Measurements from ENCODE around the gene KDM8. TPM values are rescaled to one million over a fixed set of nuclear protein-coding genes. Genes with fewer than 3 reads are reported as not detected.
A peak's percentile ranks its signal among the peaks of the same experiment; 100 is the strongest.

Gene KDM8
- total RNA-seq, 1 donor from 2014 or later = 14.5 TPM

DNA sequence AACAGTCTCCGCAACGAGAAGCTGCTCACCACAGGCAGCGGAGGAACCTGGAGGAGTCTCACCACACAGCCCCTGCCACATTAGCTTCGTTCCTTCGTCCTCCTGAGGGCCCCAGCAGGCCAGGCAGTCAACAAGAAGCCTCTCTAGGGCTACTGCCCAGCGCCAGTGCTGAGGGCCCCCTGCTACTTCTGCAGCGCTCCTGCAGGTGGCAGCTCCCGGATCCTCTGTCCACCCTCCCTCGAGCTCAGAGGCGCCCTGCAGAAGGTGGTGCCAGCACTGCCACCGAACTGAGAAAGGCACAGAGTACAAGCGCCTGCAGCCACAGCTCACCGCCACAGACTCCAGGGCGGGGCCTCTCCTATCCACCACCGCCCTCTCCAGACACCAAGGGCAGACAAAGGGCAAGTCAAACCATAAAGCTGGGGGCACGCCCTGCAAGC, 27.3 kb downstream of the KDM8 start:
- H3K4me1 Mint-ChIP-seq (ENCODE audit: low read depth) = peaks cover 59% of the 10 kb centered on the region

DNA sequence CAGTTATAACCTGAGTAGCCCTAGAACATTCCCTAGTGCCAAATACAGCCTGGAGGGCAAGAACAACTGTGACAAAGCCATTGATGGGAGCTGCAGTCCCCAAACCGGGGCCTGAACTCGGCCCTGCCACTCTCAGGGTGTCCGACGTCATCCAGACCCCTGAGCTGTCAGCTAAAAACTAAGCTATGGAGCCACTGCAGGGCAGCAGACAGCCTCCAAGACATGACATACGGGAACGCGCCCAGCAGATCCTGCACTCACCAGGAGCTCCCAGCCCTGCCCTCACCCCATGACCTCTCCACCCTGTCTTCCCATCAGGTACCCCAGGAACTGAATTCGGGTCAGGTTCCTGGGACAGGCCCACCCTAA, 28.4 kb downstream of the KDM8 start:
- no peak for DNase-seq (ENCODE audit: low spot score)
- intact Hi-C loops (cut with micrococcal nuclease) = loop anchor here (10.0 kb wide), 1 partner anchor 1977 kb away; the partner anchor contains the start of gene ZKSCAN2
- Mint-ChIP-seq H3K27ac (peak overlapping the region; percentile 93), H3K36me3 (ENCODE audit: low read depth) (peaks cover 38% of the 10 kb centered on the region), H3K27me3 (ENCODE audit: insufficient read depth) (no peaks in the 10 kb centered on the region), H3K4me3 (peak overlapping the region; percentile 79), H3K9me3 (no peaks in the 10 kb centered on the region), H3K4me1 (ENCODE audit: low read depth) (peaks cover 58% of the 10 kb centered on the region)

More for the DNA sequence above, 27.3 kb downstream of the KDM8 start:
- Mint-ChIP-seq H3K27me3 (ENCODE audit: insufficient read depth) (no peaks in the 10 kb centered on the region), H3K9me3 (no peaks in the 10 kb centered on the region), H3K27ac (peak overlapping the region; percentile 61), H3K36me3 (ENCODE audit: low read depth) (peaks cover 44% of the 10 kb centered on the region), H3K4me3 (peak overlapping the region; percentile 58)
- DNase-seq (ENCODE audit: low spot score) = peak; percentile 58
- intact Hi-C loops (cut with micrococcal nuclease) = loop anchor here (10.0 kb wide), 1 partner anchor 1976 kb away; the partner anchor contains the start of gene ZKSCAN2

DNA sequence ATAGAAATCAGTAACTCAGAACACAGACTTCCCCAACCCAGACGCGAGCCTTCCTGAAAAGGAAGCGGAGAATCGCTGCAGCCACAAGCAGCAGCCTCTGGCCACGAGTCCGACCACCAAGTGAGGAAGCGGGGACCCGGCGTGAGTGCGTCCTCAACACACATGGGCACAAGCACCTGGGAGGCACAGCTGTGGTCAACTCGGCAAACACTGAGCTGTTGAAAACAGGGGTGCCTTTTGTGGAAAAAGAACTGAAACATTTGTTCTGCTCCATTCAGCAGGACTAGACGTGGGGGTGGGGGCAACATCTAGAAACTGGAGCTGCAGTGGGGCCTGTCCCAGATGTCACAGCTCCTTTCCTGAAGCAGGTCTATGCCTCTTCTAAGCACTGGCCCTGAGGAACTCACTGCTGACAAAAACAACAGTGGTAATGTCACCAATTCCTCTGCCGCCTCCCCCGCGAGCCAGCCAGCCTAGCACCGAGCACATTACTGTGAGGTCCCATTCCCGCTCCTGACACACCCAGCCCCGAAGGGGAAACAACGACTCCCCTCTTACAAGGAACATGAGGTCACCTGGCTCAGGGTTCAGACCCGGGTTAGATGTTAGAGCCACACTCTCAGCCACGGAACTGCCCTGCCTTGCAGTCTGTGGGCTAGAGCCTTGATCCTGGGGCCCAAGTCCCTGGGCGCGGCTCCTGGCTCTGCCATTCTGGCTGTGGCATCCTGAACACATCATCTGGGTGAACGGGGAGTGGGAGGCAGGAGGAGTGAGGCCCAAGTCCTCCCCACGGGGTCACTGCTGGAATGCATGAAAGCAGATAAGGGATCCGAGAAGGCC, 29.0 kb downstream of the KDM8 start:
- no peak for DNase-seq (ENCODE audit: low spot score)
- Mint-ChIP-seq H3K4me3 (peak overlapping the region; percentile 79), H3K27me3 (ENCODE audit: insufficient read depth) (no peaks in the 10 kb centered on the region), H3K9me3 (no peaks in the 10 kb centered on the region), H3K4me1 (ENCODE audit: low read depth) (peaks cover 64% of the 10 kb centered on the region), H3K36me3 (ENCODE audit: low read depth) (peaks cover 35% of the 10 kb centered on the region), H3K27ac (peak overlapping the region; percentile 93)
- intact Hi-C loops (cut with micrococcal nuclease) = loop anchor here (10.0 kb wide), 1 partner anchor 1977 kb away; the partner anchor contains the start of gene ZKSCAN2

DNA sequence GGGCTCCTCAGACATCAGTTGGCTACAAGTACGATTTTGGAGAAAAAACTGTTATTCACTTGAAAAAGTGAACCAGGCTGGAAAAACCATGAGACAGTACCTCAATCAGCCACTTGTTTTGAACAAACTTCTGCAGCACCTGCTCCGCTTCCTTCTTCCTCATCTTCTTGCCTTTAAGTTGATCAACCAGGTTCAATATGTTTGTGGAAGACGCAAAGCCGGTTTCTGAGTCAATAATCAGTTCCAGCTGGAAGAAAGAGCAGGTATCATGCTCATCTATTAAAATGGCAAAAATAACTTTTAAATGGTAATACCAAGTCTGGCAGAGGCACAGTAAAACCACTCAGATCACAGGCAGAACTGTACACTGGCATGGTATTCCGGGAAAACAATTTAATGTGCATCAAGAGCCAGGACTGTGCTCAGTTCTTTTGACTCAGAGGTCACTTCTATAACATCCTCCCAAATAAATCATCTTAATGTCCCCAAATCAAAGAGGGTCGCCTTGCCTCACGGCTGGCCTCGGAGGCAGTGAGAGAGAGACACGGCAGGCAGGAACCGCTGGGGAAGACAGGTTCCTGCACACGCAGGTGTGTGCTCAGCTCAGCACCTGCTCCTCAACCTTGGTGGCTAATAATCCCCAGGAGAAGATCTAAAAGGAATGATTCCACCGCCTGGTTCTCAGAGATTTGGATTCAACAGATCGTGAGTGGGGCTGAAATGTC, 29.7 kb downstream of the KDM8 start:
- Mint-ChIP-seq H3K4me1 (ENCODE audit: low read depth) (peaks cover 72% of the 10 kb centered on the region), H3K9me3 (no peaks in the 10 kb centered on the region), H3K4me3 (peak overlapping the region; percentile 79), H3K36me3 (ENCODE audit: low read depth) (peaks cover 35% of the 10 kb centered on the region), H3K27ac (peak overlapping the region; percentile 63), H3K27me3 (ENCODE audit: insufficient read depth) (no peaks in the 10 kb centered on the region)
- DNase-seq (ENCODE audit: low spot score) = no peak
- intact Hi-C loops (cut with micrococcal nuclease) = loop anchor here (10.0 kb wide), 1 partner anchor 1978 kb away; the partner anchor contains the start of gene ZKSCAN2

DNA sequence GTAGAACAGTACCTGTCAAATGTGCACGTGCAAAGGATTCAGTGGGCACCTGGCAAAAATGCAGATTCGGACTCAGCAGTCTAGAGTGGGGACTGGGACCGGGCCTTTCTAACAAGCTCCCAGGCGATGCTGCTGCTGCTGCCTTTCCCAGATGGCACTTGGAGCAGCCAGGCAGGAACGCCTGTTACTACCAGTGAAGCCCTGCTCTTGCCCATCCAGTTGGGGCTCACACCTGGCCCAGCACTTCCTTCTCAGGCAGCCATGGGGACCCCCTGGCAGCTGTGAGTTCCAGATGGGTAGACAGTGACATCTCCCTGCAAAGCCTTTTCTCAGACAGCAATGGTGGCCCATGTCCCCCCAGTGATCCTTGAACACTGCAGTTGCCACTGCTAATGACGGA, 30.4 kb downstream of the KDM8 start:
- intact Hi-C loops (cut with micrococcal nuclease) = loop anchor here (10.0 kb wide), 1 partner anchor 1979 kb away; the partner anchor contains the start of gene ZKSCAN2
- H3K27ac Mint-ChIP-seq = peak overlapping the region; percentile 99
- H3K4me1 Mint-ChIP-seq (ENCODE audit: low read depth) = peaks cover 79% of the 10 kb centered on the region
- no peaks in the 10 kb centered on the region for H3K27me3 Mint-ChIP-seq (ENCODE audit: insufficient read depth)
- no peak for DNase-seq (ENCODE audit: low spot score)
- H3K4me3 Mint-ChIP-seq = no peak overlapping the region
- peaks cover 36% of the 10 kb centered on the region for H3K36me3 Mint-ChIP-seq (ENCODE audit: low read depth)
- no peaks in the 10 kb centered on the region for H3K9me3 Mint-ChIP-seq

DNA sequence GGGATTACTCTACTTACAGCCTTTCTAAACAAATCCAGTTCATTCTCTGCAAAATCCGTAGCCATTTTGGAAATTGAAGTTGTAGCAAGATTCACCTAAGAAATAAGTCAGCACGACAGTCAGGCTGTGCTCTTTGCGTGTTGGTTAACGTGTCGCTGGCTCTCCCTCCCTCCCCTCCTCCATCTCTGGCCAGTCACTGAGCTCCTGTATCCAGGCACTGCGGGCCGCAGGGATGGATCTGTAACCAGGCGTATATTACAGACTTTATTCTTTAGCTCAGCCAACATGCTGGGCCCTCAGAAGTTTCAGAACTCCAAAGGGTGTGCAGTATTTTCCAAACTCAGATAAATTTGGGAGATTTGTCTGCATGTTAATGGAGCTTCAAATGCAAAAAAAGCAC, 30.8 kb downstream of the KDM8 start:
- Mint-ChIP-seq H3K36me3 (ENCODE audit: low read depth) (peaks cover 36% of the 10 kb centered on the region), H3K27ac (peak overlapping the region; percentile 99), H3K27me3 (ENCODE audit: insufficient read depth) (no peaks in the 10 kb centered on the region), H3K9me3 (no peaks in the 10 kb centered on the region), H3K4me1 (ENCODE audit: low read depth) (peaks cover 81% of the 10 kb centered on the region), H3K4me3 (no peak overlapping the region)
- DNase-seq (ENCODE audit: low spot score) = no peak
- intact Hi-C loops (cut with micrococcal nuclease) = loop anchor here (10.0 kb wide), 1 partner anchor 1979 kb away; the partner anchor contains the start of gene ZKSCAN2

DNA sequence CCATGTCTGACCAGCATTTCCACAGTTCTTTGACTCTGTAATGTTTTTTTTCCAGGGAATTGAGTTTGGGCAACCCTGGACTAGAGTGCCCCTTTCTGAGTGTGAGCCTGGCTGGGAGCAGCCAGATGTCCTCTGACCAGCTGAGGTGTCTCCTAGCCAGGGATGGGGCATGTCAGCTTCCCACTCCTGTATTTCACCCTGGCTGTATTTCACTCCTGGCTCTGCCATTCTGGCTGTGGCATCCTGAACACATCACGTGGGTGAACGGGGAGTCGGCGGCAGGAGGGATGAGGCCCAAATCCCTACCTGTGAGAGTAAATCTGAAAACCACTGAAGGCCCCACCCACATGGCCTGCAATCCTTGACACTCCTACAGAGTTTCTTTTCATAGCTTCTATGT, 31.3 kb downstream of the KDM8 start:
- Mint-ChIP-seq H3K36me3 (ENCODE audit: low read depth) (peaks cover 36% of the 10 kb centered on the region), H3K9me3 (no peaks in the 10 kb centered on the region), H3K4me3 (peak overlapping the region; percentile 82), H3K27ac (peak overlapping the region; percentile 99), H3K4me1 (ENCODE audit: low read depth) (peaks cover 85% of the 10 kb centered on the region), H3K27me3 (ENCODE audit: insufficient read depth) (no peaks in the 10 kb centered on the region)
- DNase-seq (ENCODE audit: low spot score) = no peak
- intact Hi-C loops (cut with micrococcal nuclease) = loop anchor here (1.0 to 10.0 kb wide), 9 partner anchors 31 to 1980 kb away; partner anchors contain the start of genes KDM8 and ZKSCAN2

DNA sequence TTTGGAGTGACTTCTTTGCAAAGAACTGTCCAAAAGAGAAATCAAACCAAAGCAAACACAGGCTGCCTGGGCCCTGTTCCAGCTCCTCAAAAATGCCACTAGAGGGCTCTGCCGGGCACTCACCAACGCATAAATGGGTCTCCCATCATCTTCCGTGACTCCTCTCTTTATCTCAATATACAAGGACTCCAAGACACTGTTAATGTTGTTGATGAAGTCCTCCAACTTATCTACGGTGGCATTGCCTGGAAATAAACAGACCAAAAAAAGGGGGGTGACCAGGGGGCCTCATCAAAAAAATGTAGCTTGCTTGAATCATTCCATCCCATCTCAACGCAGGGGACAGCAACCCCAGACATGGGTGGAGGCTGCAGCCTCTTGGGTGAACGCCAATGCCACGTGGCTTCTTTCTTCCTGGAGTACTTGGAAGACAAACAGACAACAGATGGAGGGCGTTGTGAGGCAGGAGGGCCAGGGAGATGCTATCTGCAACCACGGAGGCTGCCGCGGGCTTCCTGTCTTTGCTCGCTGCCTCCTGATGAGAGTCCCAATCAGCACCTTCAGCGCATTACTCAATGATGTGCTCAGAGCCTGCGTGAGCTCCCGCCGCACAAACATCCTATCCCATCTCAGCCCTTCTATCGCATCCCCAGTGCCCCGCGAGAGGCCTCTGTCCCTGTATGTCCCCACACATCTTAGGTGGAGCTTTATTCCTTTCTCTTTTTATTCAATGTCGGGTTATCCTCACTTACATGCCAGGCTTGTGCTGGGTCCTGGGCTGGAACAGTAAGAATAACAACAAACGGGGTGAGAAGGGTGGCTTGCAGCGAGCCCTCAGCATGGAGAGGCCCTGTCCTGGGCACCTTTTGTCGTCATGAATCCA, 32.0 kb downstream of the KDM8 start:
- H3K36me3 Mint-ChIP-seq (ENCODE audit: low read depth) = peaks cover 38% of the 10 kb centered on the region
- no peaks in the 10 kb centered on the region for H3K27me3 Mint-ChIP-seq (ENCODE audit: insufficient read depth)
- peak; percentile 88 for DNase-seq (ENCODE audit: low spot score)
- peak overlapping the region; percentile 99 for H3K27ac Mint-ChIP-seq
- H3K4me3 Mint-ChIP-seq = peak overlapping the region; percentile 82
- H3K4me1 Mint-ChIP-seq (ENCODE audit: low read depth) = peaks cover 90% of the 10 kb centered on the region
- no peaks in the 10 kb centered on the region for H3K9me3 Mint-ChIP-seq
- intact Hi-C loops (cut with micrococcal nuclease) = loop anchor here (1.0 to 10.0 kb wide), 9 partner anchors 32 to 1980 kb away; partner anchors contain the start of genes KDM8 and ZKSCAN2

DNA sequence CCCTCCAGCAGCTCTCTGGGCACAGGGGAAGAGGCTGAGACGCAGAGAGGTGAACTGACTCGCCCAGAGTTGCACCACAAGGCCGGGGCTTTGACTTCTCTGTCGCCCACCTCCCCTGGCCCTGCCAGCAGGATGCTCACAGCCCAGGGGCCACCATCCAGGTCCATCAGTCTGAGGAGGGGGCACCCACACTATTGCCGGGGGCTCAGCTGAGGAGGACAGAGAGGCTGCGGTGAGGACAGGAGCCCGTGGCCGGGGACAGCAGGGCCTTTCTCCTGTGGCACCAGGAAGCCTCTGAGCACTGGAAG, 32.6 kb downstream of the KDM8 start:
- intact Hi-C loops (cut with micrococcal nuclease) = loop anchor here (1.0 to 10.0 kb wide), 9 partner anchors 33 to 1981 kb away; partner anchors contain the start of genes KDM8 and ZKSCAN2
- Mint-ChIP-seq H3K4me1 (ENCODE audit: low read depth) (peaks cover 88% of the 10 kb centered on the region), H3K36me3 (ENCODE audit: low read depth) (peaks cover 32% of the 10 kb centered on the region), H3K4me3 (peak overlapping the region; percentile 82), H3K27me3 (ENCODE audit: insufficient read depth) (no peaks in the 10 kb centered on the region), H3K9me3 (no peaks in the 10 kb centered on the region), H3K27ac (peak overlapping the region; percentile 99)
- DNase-seq (ENCODE audit: low spot score) = no peak

DNA sequence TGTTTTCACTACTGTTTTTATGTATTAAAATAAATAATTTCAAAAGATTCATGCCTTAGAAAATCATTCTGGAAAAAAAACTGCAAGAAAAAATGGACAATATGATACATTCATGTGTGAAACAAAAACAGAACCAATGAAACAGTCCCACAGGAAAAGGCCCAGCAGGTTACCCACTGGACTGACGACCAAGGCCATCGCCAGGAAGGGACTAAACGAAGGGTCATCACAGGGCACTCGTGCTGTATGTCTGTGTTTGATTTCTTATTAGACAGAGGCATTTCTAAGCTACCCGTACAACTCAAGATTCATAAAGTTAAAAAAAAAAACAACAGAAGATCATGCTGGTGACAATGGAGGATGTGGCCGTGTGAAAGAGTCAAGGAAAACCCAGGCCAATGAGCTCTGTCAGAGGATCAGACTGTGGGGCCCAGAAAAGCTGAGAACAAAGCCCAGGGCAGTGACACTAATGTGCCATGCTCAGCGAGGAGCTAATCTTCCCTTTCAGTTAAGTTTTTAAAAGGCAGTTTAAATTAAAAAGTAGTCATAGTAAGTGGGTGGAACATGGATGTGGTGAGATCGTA, 33.4 kb downstream of the KDM8 start:
- peak overlapping the region; percentile 99 for H3K27ac Mint-ChIP-seq
- peak overlapping the region; percentile 72 for H3K4me3 Mint-ChIP-seq
- intact Hi-C loops (cut with micrococcal nuclease) = loop anchor here (1.0 to 10.0 kb wide), 9 partner anchors 10 to 1982 kb away; partner anchors contain the start of genes IL21R, NSMCE1 and ZKSCAN2
- H3K36me3 Mint-ChIP-seq (ENCODE audit: low read depth) = peaks cover 30% of the 10 kb centered on the region
- H3K27me3 Mint-ChIP-seq (ENCODE audit: insufficient read depth) = no peaks in the 10 kb centered on the region
- H3K9me3 Mint-ChIP-seq = no peaks in the 10 kb centered on the region
- H3K4me1 Mint-ChIP-seq (ENCODE audit: low read depth) = peaks cover 83% of the 10 kb centered on the region
- DNase-seq (ENCODE audit: low spot score) = no peak

DNA sequence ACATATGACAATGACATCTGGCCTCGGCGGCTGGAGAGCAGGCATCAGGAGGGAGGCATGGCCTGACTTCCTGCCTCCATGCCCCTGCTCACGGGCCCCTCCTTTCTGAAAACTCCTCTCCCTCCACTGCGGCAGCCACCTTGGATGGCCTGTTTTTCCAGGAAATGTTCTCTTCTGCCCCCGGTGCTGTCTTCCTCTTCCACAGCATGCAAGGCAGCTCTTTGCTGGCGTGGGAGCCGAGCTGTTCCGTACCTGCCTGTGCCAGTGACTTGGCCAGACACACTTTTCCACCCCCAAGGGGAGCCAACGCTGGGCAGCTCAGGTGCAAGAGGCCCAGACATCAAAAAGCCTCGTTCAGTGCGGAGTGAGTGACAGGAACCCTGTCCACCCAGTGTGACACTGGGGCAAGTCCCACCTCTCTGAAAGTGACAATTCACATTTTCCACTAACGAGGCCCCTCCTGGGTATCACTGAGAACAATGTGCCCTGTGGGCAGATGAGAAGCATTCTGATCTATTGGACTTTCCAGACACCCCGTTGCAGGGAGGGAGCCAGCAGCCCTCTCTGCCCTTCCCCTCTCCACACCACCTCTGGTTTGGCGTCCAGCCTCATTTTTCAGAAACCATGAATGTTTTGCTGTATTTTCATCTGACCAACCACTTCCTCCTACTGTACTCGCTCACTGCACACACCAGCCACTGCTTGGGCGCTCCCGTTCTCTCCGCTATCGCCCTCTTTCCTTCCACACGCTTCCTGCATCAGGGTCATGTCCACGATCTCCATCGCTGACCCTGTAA, 34.1 kb downstream of the KDM8 start:
- intact Hi-C loops (cut with micrococcal nuclease) = loop anchor here (1.0 to 10.0 kb wide), 9 partner anchors 9 to 1983 kb away; partner anchors contain the start of genes IL21R, NSMCE1 and ZKSCAN2
- H3K27ac Mint-ChIP-seq = peak overlapping the region; percentile 99
- H3K4me1 Mint-ChIP-seq (ENCODE audit: low read depth) = peaks cover 83% of the 10 kb centered on the region
- peak; percentile 69 for DNase-seq (ENCODE audit: low spot score)
- H3K4me3 Mint-ChIP-seq = peak overlapping the region; percentile 72
- no peaks in the 10 kb centered on the region for H3K9me3 Mint-ChIP-seq
- no peaks in the 10 kb centered on the region for H3K27me3 Mint-ChIP-seq (ENCODE audit: insufficient read depth)
- H3K36me3 Mint-ChIP-seq (ENCODE audit: low read depth) = peaks cover 26% of the 10 kb centered on the region

Data from activated T-helper 1 cell treated with anti-CD3 and anti-CD28 coated beads, Interleukin-12 subunit alpha, Interleukin-12 subunit beta, Interleukin-2, Interleukin-4 antibody, amounts not matched to agents 30 ng/mL and 10 ng/mL and 1 ng/mL, durations not matched to agents 14 hours and 24 hours and 36 hours (primary cell).